LoVo (cell line): ENCODE results near the gene COQ8A.

Experiments used
- DNase-seq: peaks from one replicate; pipeline ENCODE4 v3.0.0-alpha.2; 2016; ENCODE audit warnings: low spot score

COQ8A gene

GRCh38 chr1:226974544-226975258, 34.6 kb downstream of the COQ8A start:
- no peak for DNase-seq

DNA sequence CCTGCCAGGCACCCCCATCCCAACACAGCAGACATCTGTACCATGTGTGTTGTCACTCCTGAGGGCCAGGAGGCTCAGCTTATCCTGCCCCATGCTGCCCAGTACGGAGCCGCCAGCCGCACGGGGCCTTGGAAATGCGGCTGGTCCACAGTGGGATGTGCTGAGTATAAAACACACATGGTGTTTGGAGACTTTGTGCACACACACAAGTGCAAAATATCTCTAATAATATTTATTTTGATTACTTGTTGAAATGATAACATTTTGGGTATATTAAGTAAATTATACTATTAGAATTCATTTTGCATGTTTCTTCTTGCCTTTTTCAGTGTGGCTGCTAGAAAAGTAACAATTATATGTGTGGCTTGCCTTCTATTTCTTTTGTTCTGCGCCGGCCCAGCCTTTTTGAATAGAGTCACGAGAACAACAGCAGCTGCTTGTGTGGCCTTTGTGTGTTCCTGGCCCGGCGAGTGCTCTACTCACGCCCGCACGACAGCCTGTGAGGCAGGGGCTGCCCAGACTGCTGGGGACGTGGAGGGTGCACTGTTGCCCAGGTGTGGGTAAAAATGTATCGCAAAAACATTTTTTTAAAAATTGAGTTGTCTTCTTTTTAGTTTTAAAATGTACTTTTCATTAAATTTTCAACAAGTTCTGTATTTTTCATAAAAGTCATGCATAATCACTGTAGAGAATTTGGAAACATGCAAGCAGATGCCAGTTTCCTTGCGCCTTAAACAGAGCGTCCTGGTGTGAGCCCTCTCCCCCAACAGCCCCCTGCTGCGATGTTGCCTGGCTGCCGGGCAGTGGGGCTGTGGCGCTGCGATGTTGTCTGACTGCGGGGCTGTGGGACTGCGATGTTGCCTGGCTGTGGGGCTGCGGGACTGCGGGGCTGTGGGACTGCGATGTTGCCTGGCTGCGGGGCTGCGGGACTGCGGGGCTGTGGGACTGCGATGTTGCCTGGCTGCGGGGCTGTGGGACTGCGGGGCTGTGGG, 35.5 kb downstream of the COQ8A start:
- no peak for DNase-seq

DNA sequence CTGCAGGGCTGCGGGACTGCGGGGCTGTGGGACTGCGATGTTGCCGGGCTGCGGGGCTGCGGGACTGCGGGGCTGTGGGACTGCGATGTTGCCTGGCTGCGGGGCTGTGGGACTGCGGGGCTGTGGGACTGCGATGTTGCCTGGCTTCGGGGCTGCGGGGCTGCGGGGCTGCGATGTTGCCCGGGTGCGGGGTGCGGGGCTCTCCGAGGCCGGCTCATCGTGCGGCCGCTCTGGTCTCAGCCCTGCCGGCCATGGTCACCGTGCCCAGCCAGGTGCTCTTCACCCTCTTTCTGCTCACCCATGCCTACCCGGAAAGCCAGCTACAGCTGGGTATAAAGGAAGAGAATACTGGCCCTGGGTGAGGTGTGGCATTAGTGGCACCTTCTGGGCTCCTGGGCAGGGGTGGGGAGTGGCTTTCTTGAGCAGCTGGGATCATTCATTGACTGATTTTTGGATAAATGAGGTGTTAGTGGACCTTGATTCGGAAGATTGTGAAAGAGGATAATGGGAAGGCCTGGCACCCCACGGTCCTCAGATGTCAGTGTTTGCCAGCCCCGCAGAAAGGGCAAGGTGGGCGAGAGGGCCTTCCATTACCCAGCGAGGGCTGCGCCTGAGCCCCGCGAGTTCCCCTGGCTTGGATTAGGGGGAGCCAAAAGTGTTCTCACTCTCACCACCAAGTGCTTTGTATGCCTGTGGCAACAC, 36.3 kb downstream of the COQ8A start:
- DNase-seq, result no peak

DNA sequence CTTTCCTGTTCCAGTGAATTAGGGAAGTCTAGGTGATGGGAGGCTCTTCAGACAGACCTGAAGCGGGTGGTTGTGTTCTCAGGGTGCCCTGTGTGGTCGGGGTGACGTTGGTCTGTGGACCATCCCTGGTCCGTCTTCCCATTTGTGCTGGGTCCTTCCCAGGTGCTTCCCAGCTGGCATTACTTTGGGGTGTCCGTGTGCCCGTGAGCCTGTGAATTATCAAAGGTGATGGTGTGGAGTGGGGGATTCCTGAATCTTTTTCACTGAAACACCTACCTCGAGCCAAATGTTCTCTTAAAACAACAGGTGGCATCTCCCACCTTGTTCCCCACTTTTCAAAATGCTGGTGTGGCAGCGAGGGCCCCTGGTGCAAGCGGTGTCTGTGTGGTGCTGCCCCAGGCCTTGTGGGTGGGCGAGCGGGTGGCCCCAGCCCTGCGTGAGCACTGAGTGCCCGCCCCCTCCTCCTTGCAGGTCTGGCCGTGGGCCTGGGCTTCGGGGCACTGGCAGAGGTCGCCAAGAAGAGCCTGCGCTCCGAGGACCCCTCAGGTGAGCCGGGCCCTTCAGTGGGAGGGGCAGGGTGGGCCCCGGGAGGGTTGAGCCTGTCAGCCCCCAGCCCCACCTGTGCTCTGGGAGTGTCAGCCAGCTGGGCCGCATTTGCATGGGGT, 37.0 kb downstream of the COQ8A start:
- no peak for DNase-seq

- no peak for DNase-seq
Observed at GRCh38 chr1:226977643-226978431, 37.7 kb downstream of the COQ8A start.

GRCh38 chr1:226978432-226979114, 38.5 kb downstream of the COQ8A start:
- DNase-seq, result no peak

- DNase-seq, result no peak
Observed at GRCh38 chr1:226979115-226979516, 39.0 kb downstream of the COQ8A start.

DNA sequence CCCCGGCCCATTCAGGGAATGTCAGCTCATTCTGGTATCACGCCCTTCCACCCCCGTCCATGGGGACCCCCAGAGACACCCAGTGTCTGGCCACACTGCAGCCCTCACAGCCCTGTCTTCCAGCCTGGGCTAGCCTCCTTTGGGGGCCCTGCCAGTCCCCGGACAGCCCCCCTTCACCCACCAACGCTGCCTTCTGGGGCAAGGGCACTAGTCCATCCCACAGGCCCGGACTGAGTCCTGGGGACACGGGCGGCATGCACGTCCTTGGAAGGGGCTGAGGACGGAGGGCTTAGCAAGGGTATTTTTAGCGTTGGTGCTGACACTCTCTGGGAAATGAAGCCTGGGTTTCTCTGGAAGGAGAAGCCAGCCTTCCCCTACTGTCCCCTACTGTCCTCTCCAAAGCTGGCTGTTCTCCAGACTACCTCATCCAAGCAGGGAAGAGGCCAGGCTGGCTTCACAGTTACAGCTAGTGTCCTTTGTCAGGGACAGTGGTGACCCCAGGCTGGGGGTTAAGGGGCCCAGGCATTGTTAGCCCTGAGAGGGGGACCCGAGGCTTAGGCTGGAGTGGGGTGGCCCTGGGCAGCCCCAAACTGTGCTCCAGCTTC, 39.5 kb downstream of the COQ8A start:
- DNase-seq, result no peak

GRCh38 chr1:226980122-226980560, 40.0 kb downstream of the COQ8A start:
- no peak for DNase-seq

DNA sequence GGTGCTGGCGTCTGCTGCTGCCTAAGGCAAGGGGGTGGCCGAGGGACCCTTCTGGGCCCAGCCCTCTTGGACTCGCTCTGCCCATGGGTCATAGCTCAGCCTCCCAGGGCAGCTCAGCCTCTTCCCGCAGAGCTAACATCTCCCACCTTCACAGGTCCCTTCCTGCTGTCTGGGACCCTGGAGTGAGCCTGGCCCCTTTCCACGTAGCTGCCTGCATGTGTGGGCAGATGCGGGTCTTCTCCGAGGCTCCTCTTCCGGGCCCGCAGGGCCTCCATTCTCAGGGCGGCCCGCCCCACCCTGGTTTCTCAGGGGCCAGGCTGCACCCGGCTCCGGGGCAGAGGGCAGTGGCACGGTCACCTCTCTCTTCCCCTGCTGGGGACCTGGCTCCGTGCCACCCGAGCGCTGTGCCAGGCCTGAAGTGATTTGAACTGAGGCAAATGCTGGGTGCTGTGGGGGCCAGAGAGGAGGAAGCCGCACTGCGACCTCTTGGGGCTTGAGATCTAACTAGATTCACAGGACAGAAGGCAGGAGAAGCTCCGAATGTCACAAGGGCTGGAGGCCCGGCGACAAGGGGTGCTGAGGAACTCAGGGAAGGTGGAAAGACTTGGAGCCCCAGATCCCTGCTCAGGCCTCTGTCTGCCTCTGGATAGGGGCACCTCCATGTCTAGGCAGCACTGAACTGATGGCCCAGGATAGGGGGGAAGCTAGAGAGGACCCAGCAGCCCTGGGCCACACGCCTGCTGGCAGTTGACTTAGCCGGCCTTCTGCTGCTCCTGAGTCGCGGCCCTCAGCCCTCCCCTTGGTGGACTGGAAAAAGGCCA, 40.7 kb downstream of the COQ8A start:
- no peak for DNase-seq

- no peak for DNase-seq
Observed at GRCh38 chr1:226981386-226981817, 41.3 kb downstream of the COQ8A start.

GRCh38 chr1:226981838-226982237, 41.7 kb downstream of the COQ8A start:
- no peak for DNase-seq

GRCh38 chr1:226982451-226983177, 42.5 kb downstream of the COQ8A start:
- no peak for DNase-seq

- DNase-seq, result no peak
Observed at GRCh38 chr1:226983247-226983991, 43.3 kb downstream of the COQ8A start.

DNA sequence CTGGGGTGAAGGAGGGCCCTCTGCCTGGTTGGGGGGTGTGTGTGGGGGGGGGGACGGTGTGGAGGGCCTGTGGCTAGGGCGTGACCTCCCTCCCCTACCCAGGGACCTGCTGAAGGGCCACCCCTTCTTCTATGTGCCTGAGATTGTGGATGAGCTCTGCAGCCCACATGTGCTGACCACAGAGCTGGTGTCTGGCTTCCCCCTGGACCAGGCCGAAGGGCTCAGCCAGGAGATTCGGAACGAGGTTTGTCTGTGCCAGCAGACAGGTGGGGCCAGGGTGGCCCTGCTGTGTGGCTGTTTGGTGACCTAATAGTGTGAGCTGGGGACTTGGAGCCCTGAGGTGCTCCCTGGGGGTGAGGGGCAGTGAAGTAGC, 43.9 kb downstream of the COQ8A start:
- no peak for DNase-seq

DNA sequence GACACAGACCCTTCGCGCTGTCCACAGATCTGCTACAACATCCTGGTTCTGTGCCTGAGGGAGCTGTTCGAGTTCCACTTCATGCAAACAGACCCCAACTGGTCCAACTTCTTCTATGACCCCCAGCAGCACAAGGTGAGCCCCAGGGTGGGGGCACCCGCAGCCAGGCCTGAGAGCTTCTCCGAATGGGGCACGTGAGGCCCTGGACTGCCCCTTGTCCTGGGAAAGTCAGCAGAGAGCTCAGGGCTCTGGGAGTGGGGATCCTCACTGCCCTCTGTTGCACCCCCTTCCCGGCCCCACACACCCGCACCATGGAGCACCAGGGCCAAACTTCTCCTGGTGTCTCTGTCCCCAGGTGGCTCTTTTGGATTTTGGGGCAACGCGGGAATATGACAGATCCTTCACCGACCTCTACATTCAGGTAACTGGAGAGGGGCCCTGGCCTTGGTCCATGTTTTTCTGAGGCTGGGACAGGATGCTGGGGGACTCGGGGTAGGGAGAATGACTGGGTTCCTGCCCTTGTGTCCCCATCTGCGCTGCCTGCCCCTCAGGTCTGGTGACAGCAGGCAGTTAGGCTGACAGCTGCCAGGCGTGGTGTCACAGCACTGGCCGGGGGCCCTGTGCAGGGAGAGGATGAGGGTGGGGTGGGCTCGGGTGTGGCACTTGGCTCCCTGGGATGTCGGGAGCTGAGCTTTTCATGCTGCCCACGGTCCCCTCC, 44.6 kb downstream of the COQ8A start:
- no peak for DNase-seq

- DNase-seq, result no peak
Observed at GRCh38 chr1:226985239-226985838, 45.2 kb downstream of the COQ8A start.
